H4 (cell line): Measurements from ENCODE around the gene MBNL1. TPM values are rescaled to one million over a fixed set of nuclear protein-coding genes. Genes with fewer than 3 reads are reported as not detected.
"Not testable (repeated sequence)": the region's sequence is repeated elsewhere in the genome, so short reads cannot be mapped to it uniquely, and the experiment has no call there.

Source experiments
- DNase-seq: peaks from one replicate; pipeline ENCODE4 v3.0.0-alpha.2; 2015; ENCODE audit warnings: low spot score
- total RNA-seq: library from RNA; depleted of rRNA; stranded (reverse); fragments of >200 nt; shearing (Covaris generic); gene quantifications from 2 replicates; pipeline ENCODE4 v1.2.3, GENCODE V29; 2014

The MBNL1 gene
- total RNA-seq, 1 experiment from 2014 or later = 153 TPM

GRCh38 chr3:152319831-152320617 lies 51.3 kb downstream of the MBNL1 start:
- no peak for DNase-seq

- DNase-seq = no peak
Measured at GRCh38 chr3:152321200-152321954, 52.6 kb downstream of the MBNL1 start.

GRCh38 chr3:152321955-152322377 lies 53.2 kb downstream of the MBNL1 start:
- DNase-seq = no peak

GRCh38 chr3:152322756-152323155 lies 54.0 kb downstream of the MBNL1 start:
- DNase-seq = no peak

GRCh38 chr3:152323834-152324233 lies 55.1 kb downstream of the MBNL1 start:
- DNase-seq = no peak

GRCh38 chr3:152325136-152325535 lies 56.4 kb downstream of the MBNL1 start:
- no peak for DNase-seq

GRCh38 chr3:152327203-152327602 lies 58.5 kb downstream of the MBNL1 start:
- no peak for DNase-seq

- peak; percentile 83 for DNase-seq
Measured at GRCh38 chr3:152328841-152329240, 60.1 kb downstream of the MBNL1 start.

GRCh38 chr3:152330559-152330958 lies 61.8 kb downstream of the MBNL1 start:
- no peak for DNase-seq

GRCh38 chr3:152331018-152331541 lies 62.4 kb downstream of the MBNL1 start:
- peak; percentile 81 for DNase-seq

- DNase-seq = no peak
Measured at GRCh38 chr3:152331998-152332397, 63.3 kb downstream of the MBNL1 start.

- DNase-seq = no peak
Measured at GRCh38 chr3:152333928-152334327, 65.2 kb downstream of the MBNL1 start.

GRCh38 chr3:152334761-152335160 lies 66.0 kb downstream of the MBNL1 start:
- no peak for DNase-seq

- no peak for DNase-seq
Measured at GRCh38 chr3:152335273-152335672, 66.5 kb downstream of the MBNL1 start.

GRCh38 chr3:152337337-152337736 lies 68.6 kb downstream of the MBNL1 start:
- DNase-seq = not testable (repeated sequence)

GRCh38 chr3:152338159-152338720 lies 69.5 kb downstream of the MBNL1 start:
- no peak for DNase-seq

GRCh38 chr3:152339881-152340505 lies 71.3 kb downstream of the MBNL1 start:
- no peak for DNase-seq

- DNase-seq = no peak
Measured at GRCh38 chr3:152345233-152345632, 76.5 kb downstream of the MBNL1 start.

- DNase-seq = no peak
Measured at GRCh38 chr3:152346058-152346457, 77.3 kb downstream of the MBNL1 start.

GRCh38 chr3:152346740-152347139 lies 78.0 kb downstream of the MBNL1 start:
- DNase-seq = no peak

GRCh38 chr3:152348436-152349177 lies 79.9 kb downstream of the MBNL1 start:
- no peak for DNase-seq
